ENCODE data around the gene SEC14L6. TPM values are rescaled to one million over a fixed set of nuclear protein-coding genes. Genes with fewer than 3 reads are reported as not detected.

The SEC14L6 gene
- total RNA-seq, 1 donor from 2014 or later, result 3.3 TPM

GRCh38 chr22:30575859-30576258, 29.3 kb upstream of the SEC14L6 start:
- Mint-ChIP-seq H3K27ac (ENCODE audit: unreplicated experiment) (peak overlapping the region; percentile 27), H3K36me3 (ENCODE audit: low read depth) (peaks cover 3% of the 10 kb centered on the region), H3K4me1 (peaks cover 26% of the 10 kb centered on the region), H3K27me3 (ENCODE audit: low read depth) (peaks cover 14% of the 10 kb centered on the region), H3K9me3 (no peaks in the 10 kb centered on the region), H3K4me3 (peak overlapping the region; percentile 92)
- TF ChIP-seq, protein P1, sequence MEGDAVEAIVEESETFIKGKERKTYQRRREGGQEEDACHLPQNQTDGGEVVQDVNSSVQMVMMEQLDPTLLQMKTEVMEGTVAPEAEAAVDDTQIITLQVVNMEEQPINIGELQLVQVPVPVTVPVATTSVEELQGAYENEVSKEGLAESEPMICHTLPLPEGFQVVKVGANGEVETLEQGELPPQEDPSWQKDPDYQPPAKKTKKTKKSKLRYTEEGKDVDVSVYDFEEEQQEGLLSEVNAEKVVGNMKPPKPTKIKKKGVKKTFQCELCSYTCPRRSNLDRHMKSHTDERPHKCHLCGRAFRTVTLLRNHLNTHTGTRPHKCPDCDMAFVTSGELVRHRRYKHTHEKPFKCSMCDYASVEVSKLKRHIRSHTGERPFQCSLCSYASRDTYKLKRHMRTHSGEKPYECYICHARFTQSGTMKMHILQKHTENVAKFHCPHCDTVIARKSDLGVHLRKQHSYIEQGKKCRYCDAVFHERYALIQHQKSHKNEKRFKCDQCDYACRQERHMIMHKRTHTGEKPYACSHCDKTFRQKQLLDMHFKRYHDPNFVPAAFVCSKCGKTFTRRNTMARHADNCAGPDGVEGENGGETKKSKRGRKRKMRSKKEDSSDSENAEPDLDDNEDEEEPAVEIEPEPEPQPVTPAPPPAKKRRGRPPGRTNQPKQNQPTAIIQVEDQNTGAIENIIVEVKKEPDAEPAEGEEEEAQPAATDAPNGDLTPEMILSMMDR (conservative IDR thresholded peaks at IDR 0.05), result no peak
- DNase-seq (ENCODE audit: low read depth, low spot score), result no peak

DNA sequence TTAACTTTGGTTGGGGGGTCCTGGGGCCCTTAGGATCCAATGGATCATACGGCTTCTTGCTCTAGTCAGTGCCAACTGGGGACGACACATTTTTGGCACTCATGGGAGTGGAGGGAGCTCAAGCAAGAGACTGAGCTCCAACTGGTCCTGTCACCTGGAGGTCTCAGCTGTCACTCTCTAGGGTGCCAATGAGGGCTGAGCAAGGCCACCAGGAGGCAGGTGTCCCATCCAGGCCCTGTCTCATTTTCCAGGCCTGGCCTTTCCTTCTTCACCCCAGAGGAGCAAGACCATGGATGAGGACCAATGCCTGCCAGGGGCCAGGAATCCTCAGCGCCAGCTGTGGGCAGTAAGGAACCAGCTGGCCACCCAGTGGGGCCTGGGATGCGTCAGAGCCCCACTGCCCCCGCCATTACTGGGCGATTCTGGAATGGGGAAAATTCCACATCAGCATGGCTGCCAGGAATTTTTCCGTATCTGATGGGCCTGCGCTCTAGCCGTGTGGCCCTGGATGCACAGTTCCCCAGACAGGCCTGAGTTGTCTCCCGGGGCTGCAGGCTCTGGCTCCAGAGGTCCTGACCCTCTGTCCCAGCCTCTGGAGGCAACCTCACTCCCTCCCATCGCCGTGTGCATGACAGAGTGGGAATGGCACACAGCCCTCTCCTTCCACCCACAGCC, 28.6 kb upstream of the SEC14L6 start:
- Mint-ChIP-seq H3K4me1 (peaks cover 26% of the 10 kb centered on the region), H3K4me3 (peak overlapping the region; percentile 92), H3K9me3 (no peaks in the 10 kb centered on the region), H3K36me3 (ENCODE audit: low read depth) (peaks cover 3% of the 10 kb centered on the region), H3K27me3 (ENCODE audit: low read depth) (peaks cover 14% of the 10 kb centered on the region), H3K27ac (ENCODE audit: unreplicated experiment) (peak overlapping the region; percentile 27)
- TF ChIP-seq, protein P1 (conservative IDR thresholded peaks at IDR 0.05), result peak; percentile 27
- DNase-seq (ENCODE audit: low read depth, low spot score), result no peak

DNA sequence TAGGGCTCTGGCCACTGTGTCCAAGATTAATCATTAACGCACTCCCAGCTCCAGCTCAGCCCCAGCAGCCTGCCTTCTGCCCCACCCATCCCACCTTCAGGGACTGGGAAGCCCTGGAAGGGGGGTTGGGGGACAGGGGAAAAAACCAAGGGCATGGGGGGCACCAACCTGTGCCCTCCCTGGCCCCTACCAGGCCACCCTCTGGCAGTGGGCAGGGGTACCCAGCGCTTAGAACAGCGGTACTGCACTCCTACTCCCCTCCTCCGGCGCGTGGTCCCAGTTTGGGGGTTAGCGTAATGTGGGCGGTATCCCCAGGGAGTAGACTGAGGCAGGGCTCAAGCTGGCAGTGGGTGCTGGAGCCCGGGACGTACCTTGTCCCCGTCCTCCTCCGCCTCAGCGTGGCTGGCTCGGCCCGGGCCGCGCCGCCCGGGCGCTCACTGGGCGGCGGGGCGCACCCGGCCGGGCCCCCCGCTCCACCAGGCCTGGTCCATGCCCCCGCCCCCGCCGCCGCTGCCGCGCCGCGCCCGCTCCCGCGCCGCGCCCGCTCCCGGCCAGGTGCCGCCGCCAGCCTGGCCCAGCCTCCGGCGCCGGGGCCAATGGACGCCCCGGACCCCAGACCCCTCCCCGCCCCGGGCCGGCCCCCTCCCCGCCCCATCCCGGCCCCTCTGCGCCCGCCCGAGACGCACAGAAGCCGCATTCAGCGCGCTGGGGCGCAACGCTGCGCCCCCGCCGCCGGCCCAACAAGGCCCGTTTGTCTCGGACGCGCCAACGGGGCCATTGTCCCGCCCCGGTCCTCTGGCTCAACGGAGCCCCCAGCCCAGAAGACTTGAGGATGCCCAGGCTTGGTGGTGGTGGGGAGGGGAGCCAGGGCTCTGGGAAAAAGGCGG, 27.8 kb upstream of the SEC14L6 start, which contains the start of gene GAL3ST1:
GAL3ST1 (minus strand) TSS at position 571 of the 887 bp plus-strand sequence. CDS start 17,273 bp downstream, outside the sequence.
- Mint-ChIP-seq H3K27me3 (ENCODE audit: low read depth) (peaks cover 15% of the 10 kb centered on the region), H3K4me1 (peaks cover 26% of the 10 kb centered on the region), H3K36me3 (ENCODE audit: low read depth) (peaks cover 3% of the 10 kb centered on the region), H3K4me3 (peak within 1 kb of the TSS; percentile 92), H3K27ac (ENCODE audit: unreplicated experiment) (peak within 1 kb of the TSS; percentile 27), H3K9me3 (no peaks in the 10 kb centered on the region)
- TF ChIP-seq, protein P1 (conservative IDR thresholded peaks at IDR 0.05), result no peak
- peak; percentile 40 for DNase-seq (ENCODE audit: low read depth, low spot score)

- TF ChIP-seq, protein P1 (conservative IDR thresholded peaks at IDR 0.05), result no peak
- H3K27ac Mint-ChIP-seq (ENCODE audit: unreplicated experiment), result no peak overlapping the region
- H3K4me1 Mint-ChIP-seq, result peaks cover 26% of the 10 kb centered on the region
- no peaks in the 10 kb centered on the region for H3K9me3 Mint-ChIP-seq
- peaks cover 18% of the 10 kb centered on the region for H3K27me3 Mint-ChIP-seq (ENCODE audit: low read depth)
- H3K36me3 Mint-ChIP-seq (ENCODE audit: low read depth), result no peaks in the 10 kb centered on the region
- DNase-seq (ENCODE audit: low read depth, low spot score), result no peak
- peak overlapping the region; percentile 72 for H3K4me3 Mint-ChIP-seq
Measured at GRCh38 chr22:30573594-30574094, 27.1 kb upstream of the SEC14L6 start.

GRCh38 chr22:30572840-30573593, 26.5 kb upstream of the SEC14L6 start:
- Mint-ChIP-seq H3K4me1 (peaks cover 32% of the 10 kb centered on the region), H3K27ac (ENCODE audit: unreplicated experiment) (no peak overlapping the region), H3K9me3 (no peaks in the 10 kb centered on the region), H3K4me3 (peak overlapping the region; percentile 72), H3K36me3 (ENCODE audit: low read depth) (no peaks in the 10 kb centered on the region), H3K27me3 (ENCODE audit: low read depth) (peaks cover 18% of the 10 kb centered on the region)
- TF ChIP-seq, protein P1 (conservative IDR thresholded peaks at IDR 0.05), result no peak
- DNase-seq (ENCODE audit: low read depth, low spot score), result peak; percentile 24

Data from neural crest cell (in vitro differentiated cells).